WTC11 (cell line): Measurements from ENCODE around the gene CCSER2.

ENCODE experiments used
- ARID4B ChIP-seq: sonication (generic); formaldehyde crosslinking; IDR thresholded peaks from 2 replicates; pipeline ENCODE4 v1.8.0; 2023; ENCODE audit warnings: missing genetic modification reagents, mild to moderate bottlenecking, borderline replicate concordance
- CREM ChIP-seq: sonication (generic); formaldehyde crosslinking; IDR thresholded peaks from 2 replicates; pipeline ENCODE4 v1.8.1; 2022; ENCODE audit warnings: mild to moderate bottlenecking, missing genetic modification reagents, moderate library complexity
- CTCF ChIP-seq: fragments of 200-600 bp; IDR thresholded peaks from 2 replicates; pipeline ENCODE4 v1.8.0; 2022; ENCODE audit warnings: antibody characterized with exemption
- NFYB ChIP-seq: sonication (generic); formaldehyde crosslinking; conservative IDR thresholded peaks from 2 replicates; pipeline ENCODE4 v1.8.0; 2022; ENCODE audit warnings: low read depth, missing genetic modification reagents
- PRDM15 ChIP-seq: sonication (generic); formaldehyde crosslinking; IDR thresholded peaks from 2 replicates; pipeline ENCODE4 v1.8.0; 2022; ENCODE audit warnings: missing genetic modification reagents
- ZNF121 ChIP-seq: sonication (generic); formaldehyde crosslinking; IDR thresholded peaks from 2 replicates; pipeline ENCODE4 v1.8.0; 2023; ENCODE audit warnings: missing genetic modification reagents

GRCh38 chr10:84407388-84408049, 79.1 kb downstream of the CCSER2 start:
- no peak for TF ChIP-seq NFYB
- no peak for TF ChIP-seq CTCF
- no peak for TF ChIP-seq PRDM15
- no peak for TF ChIP-seq ARID4B (CRISPR knock-in tag)
- no peak for TF ChIP-seq ZNF121 (CRISPR knock-in tag)
- no peak for TF ChIP-seq CREM (CRISPR knock-in tag)
